ENCODE results near the gene CALHM2.

DNA sequence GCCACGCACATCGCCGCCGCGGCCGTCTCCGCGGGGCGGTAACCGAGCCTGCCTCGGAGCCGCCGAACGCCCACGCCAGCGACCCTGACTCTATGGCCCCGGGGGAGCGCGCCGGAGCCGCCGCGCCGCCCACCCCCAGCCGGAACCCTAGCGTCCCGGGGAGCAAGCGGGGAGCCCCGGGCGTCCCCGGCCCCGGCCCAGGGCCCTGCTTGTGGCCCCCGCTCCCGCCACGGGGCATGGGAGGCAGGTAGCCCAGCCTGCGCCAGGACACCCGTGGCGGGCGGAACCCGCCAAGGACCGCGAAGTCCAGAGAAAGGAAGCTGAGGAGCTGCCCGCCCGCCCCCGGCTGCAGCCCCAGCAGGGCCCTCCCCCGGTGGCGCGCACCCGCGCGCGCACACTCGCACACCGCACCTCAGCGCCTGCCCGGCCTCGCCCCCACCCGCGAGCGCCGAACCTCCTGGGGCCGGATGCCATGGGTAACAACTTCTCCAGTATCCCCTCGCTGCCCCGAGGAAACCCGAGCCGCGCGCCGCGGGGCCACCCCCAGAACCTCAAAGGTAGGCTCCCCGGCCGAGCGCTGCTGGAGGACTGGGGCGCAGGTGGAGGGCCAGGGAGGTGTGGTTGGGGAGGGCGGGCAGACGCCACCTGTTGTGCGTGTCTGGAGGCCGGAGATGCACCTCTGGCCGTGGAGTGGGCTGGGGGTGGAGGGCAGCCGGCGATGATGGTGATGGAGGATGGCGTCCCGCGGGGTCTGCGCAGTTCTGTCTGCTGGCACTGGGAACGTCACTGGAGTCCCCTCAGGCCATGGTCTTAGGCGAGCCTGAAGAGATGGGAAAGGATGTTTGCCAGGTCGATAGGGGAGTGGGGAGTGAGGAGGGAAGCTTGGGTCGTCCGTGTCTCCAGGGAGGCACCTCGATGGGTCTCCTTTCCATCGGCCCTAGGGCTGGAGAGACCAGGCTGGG lies 42.0 kb upstream of the CALHM2 start:
- TF ChIP-seq, protein P1, sequence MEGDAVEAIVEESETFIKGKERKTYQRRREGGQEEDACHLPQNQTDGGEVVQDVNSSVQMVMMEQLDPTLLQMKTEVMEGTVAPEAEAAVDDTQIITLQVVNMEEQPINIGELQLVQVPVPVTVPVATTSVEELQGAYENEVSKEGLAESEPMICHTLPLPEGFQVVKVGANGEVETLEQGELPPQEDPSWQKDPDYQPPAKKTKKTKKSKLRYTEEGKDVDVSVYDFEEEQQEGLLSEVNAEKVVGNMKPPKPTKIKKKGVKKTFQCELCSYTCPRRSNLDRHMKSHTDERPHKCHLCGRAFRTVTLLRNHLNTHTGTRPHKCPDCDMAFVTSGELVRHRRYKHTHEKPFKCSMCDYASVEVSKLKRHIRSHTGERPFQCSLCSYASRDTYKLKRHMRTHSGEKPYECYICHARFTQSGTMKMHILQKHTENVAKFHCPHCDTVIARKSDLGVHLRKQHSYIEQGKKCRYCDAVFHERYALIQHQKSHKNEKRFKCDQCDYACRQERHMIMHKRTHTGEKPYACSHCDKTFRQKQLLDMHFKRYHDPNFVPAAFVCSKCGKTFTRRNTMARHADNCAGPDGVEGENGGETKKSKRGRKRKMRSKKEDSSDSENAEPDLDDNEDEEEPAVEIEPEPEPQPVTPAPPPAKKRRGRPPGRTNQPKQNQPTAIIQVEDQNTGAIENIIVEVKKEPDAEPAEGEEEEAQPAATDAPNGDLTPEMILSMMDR (IDR thresholded peaks at IDR 0.05; ENCODE audit: borderline replicate concordance, extremely low read depth, low read length, poor library complexity, severe bottlenecking), result no peak
- TF ChIP-seq EZH2 (IDR thresholded peaks at IDR 0.05; ENCODE audit: borderline replicate concordance, low read depth, low read length, severe bottlenecking), result no peak
